ENCODE measurements around the gene SOX5. TPM values are rescaled to one million over a fixed set of nuclear protein-coding genes. Genes with fewer than 3 reads are reported as not detected.

The SOX5 gene
- total RNA-seq (10 to 100 TPM in 2 of 4 donors, 1 to 10 TPM in 2; 9.9 to 14.3 (median 12.0) TPM), polyA plus RNA-seq (1.9 TPM)
- long read RNA-seq, donor 1, partial matches to known transcripts: 1 of 7 reads
- long read RNA-seq, donor 1, other reads (novel, unspliced or antisense): 4 of 7 reads
- long read RNA-seq, donor 2: 0 reads
- long read RNA-seq, donor 3, partial matches to known transcripts: 0 of 2 reads
- long read RNA-seq, donor 3, other reads (novel, unspliced or antisense): 2 of 2 reads
- long read RNA-seq, donor 4: 0 reads

DNA sequence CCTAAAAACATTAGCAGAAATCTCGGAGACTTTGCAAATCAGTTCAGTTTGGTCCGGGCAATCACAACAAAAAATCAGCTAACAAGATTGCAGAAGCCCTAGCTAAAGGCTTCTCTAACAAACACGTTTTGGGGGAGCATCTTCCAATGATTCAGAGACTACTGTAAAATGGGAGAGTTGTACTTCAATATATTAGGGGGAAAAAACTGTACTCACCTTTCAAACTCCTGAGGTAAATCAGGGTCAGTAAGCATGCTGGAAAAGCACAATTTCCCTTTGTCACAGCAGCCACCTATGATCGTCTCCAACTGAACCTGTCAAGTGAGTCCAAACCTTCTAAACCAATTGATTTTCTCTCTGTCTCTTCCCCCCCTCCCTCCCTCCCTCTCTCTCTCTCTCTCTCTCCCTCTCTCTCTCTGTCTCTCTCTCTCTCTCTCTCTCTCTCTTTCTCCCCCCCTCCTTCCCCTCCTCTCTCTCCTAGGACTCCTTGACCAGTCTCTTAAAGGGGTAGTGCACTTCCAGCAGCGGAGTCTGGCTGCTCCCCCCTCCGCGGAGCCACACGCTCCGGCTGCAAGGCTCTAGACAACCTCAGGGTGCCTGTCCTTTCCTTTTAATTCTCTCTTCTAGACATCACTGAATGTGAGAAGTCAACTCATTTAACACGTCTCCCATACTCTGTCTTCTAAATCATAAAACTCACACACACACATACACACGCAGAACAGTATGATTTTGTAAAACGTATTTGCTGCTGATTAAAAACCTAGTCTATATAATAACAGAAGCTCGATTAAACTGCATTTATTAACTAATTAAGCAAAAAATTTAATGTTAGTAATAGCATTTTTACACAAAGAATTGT lies at the start of gene SOX5:
TSS of gene SOX5 (minus strand) at position 323 of the 862 bp plus-strand sequence. CDS start at position 254, 69 bp downstream.
- Histone ChIP-seq H3K4me1 (ENCODE audit: control insufficient read depth, insufficient read depth, low read length) (peaks cover 3% of the 10 kb centered on the region), H3K9me3 (ENCODE audit: control insufficient read depth, low read length) (no peaks in the 10 kb centered on the region), H3K4me3 (ENCODE audit: low read length) (peak within 1 kb of the TSS; percentile 88), H3K27me3 (ENCODE audit: control insufficient read depth, insufficient read depth) (no peaks in the 10 kb centered on the region), H3K27ac (ENCODE audit: low read length) (no peak within 1 kb of the TSS)
- DNase-seq (peak; percentile 54 to 80 (median 78)), ATAC-seq (peak; percentile 96 to 98)
- WGBS: 2% methylated on average over 13 of the region's 13 CpGs
- intact Hi-C loops (cut with DNase I): no loop called here

DNA sequence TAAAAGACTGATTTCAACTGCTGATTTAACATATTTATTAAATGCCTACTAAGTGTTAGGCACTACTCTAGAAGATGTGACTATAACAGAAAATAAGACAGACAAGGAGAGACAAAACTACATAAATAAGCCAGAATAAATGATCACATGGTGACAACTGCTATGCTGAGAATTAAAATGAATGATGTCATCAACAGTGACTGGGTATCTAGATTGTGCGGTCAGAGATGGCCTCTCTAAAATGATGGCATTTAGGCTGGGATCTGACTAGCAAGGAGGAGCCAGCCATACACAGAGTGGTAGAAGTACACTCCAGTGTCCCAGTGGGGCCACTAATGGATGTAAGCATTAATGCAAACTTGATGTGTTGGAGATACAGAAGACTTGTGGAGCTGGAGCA lies 37.6 kb upstream of the SOX5 start:
- H3K27ac ChIP-seq (ENCODE audit: low read length): no peak overlapping the region
- no peak overlapping the region for H3K4me3 ChIP-seq (ENCODE audit: low read length)
- H3K27me3 ChIP-seq (ENCODE audit: control insufficient read depth, insufficient read depth): no peaks in the 10 kb centered on the region
- intact Hi-C loops (cut with DNase I): no loop called here
- DNase-seq (no peak), ATAC-seq (no peak)
- no peaks in the 10 kb centered on the region for H3K4me1 ChIP-seq (ENCODE audit: control insufficient read depth, insufficient read depth, low read length)
- H3K9me3 ChIP-seq (ENCODE audit: control insufficient read depth, low read length): no peaks in the 10 kb centered on the region
- 92% methylated on average over 1 of the region's 1 CpG for WGBS

DNA sequence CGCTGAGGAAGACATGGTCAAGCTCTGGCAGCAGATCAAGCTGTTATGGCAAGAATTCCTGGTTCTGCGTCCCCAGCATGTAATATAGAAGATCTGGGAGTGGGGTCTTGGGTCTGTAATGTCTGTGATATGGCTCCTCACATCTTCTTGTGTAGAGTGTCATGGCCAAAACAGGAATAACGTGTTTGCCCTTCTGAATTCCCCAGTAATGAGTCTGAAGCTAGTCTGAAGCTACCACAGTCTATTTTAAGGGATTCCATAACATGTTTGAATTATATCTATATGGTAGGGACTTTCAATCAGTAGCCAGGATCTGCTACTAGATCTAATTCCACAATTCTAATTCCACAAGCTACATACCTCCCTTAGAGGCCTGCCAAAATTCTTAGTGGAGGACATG lies 31.4 kb upstream of the SOX5 start:
- no peak for DNase-seq
- Histone ChIP-seq H3K4me3 (ENCODE audit: low read length) (no peak overlapping the region), H3K27ac (ENCODE audit: low read length) (no peak overlapping the region), H3K4me1 (ENCODE audit: control insufficient read depth, insufficient read depth, low read length) (no peaks in the 10 kb centered on the region), H3K27me3 (ENCODE audit: control insufficient read depth, insufficient read depth) (no peaks in the 10 kb centered on the region), H3K9me3 (ENCODE audit: control insufficient read depth, low read length) (no peaks in the 10 kb centered on the region)
- WGBS: 86% methylated on average over 3 of the region's 3 CpGs
- intact Hi-C loops (cut with DNase I): no loop called here
- no peak for ATAC-seq

DNA sequence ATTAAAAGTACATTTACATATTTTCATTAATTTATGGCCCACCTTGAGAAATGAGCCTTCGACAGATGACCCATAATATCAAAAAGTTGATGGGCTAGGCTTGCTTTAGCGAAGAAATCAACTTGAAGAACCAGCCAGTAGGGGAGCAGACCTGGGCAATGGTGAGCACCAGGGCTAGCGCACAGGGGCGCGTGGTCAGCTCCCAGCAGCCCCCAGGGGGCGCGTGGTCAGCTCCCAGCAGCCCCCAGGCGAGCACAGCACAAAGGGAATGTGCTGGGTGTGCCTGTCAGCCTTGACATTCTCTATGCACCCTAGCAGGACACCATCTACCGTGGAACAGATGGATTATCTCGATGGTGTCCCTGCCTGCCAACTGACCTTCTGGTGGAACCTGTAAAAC lies 15.3 kb upstream of the SOX5 start:
- Histone ChIP-seq H3K27me3 (ENCODE audit: control insufficient read depth, insufficient read depth) (no peaks in the 10 kb centered on the region), H3K4me1 (ENCODE audit: control insufficient read depth, insufficient read depth, low read length) (no peaks in the 10 kb centered on the region), H3K9me3 (ENCODE audit: control insufficient read depth, low read length) (no peaks in the 10 kb centered on the region), H3K4me3 (ENCODE audit: low read length) (no peak overlapping the region), H3K27ac (ENCODE audit: low read length) (no peak overlapping the region)
- intact Hi-C loops (cut with DNase I): no loop called here
- WGBS: 84% methylated on average over 10 of the region's 10 CpGs
- ATAC-seq (no peak), DNase-seq (peak in 1 of 3 donors; percentile 16)

DNA sequence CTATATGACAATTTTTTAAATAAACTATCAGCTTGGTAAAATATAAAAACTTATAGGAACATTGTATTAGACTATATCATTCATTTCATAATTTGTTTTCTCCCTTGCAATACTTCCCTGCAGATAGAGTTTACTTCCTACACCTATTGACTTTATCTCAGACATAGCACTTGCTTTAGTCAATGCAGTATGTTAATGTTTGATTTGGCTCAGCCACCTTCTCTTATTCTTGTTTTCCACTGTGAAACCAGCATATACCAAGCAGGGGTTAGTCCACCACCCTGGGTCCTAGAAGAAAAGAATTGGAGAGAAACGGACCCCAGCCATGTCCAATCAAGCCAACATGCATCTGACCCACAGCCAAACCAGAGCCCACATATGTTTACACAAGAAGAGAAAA lies 10.4 kb upstream of the SOX5 start:
- 77% methylated on average over 1 of the region's 1 CpG for WGBS
- no peak for ATAC-seq

DNA sequence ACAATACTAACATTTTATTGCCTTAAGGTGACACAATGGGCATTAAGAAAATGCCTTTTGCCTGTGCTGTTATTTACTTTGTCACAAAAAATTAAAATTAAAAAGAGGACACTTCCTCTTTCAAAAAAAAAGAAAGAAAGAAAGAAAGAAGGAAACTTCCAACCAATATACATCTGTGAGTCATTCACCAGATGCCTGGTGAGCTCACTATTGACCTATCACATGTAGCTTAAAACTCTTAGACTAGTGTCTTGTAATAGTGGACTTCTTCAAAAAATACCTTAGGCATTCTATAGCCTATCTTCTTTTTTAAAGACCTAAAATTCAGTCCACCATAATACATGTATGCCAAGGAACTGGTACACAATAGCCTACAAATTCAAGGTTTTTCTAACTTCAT lies 4.9 kb upstream of the SOX5 start:
- peaks cover 3% of the 10 kb centered on the region for H3K4me1 ChIP-seq (ENCODE audit: control insufficient read depth, insufficient read depth, low read length)
- no peak overlapping the region for H3K4me3 ChIP-seq (ENCODE audit: low read length)
- no peak overlapping the region for H3K27ac ChIP-seq (ENCODE audit: low read length)
- ATAC-seq (no peak), DNase-seq (no peak)
- H3K9me3 ChIP-seq (ENCODE audit: control insufficient read depth, low read length): no peaks in the 10 kb centered on the region
- no peaks in the 10 kb centered on the region for H3K27me3 ChIP-seq (ENCODE audit: control insufficient read depth, insufficient read depth)
- intact Hi-C loops (cut with DNase I): no loop called here

More for the DNA sequence above, 10.4 kb upstream of the SOX5 start:
- Histone ChIP-seq H3K27me3 (ENCODE audit: control insufficient read depth, insufficient read depth) (no peaks in the 10 kb centered on the region), H3K4me1 (ENCODE audit: control insufficient read depth, insufficient read depth, low read length) (no peaks in the 10 kb centered on the region), H3K4me3 (ENCODE audit: low read length) (no peak overlapping the region), H3K9me3 (ENCODE audit: control insufficient read depth, low read length) (no peaks in the 10 kb centered on the region), H3K27ac (ENCODE audit: low read length) (no peak overlapping the region)
- intact Hi-C loops (cut with DNase I): no loop called here
- no peak for DNase-seq

DNA sequence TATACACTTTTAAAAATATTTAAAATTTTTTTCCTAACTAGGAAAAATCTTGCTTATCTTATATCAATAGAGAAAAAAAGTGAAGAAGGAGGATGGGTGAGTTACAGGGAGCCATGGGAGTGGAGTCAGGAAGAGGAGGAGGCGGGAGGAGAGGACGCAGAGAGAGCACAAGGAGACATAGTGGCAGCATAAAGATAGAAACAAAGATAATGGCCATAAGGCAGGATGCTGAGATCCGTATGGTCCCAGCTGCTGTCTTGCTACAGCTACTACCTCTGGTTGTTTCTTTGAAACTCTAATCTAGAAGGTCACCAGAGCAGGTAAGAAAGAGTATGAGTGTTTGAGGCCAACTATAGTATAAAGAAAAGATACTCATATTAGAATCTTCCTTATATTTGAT lies 2.6 kb upstream of the SOX5 start:
- no peak overlapping the region for H3K27ac ChIP-seq (ENCODE audit: low read length)
- H3K27me3 ChIP-seq (ENCODE audit: control insufficient read depth, insufficient read depth): no peaks in the 10 kb centered on the region
- intact Hi-C loops (cut with DNase I): no loop called here
- ATAC-seq (no peak), DNase-seq (no peak)
- H3K4me1 ChIP-seq (ENCODE audit: control insufficient read depth, insufficient read depth, low read length): peaks cover 3% of the 10 kb centered on the region
- no peaks in the 10 kb centered on the region for H3K9me3 ChIP-seq (ENCODE audit: control insufficient read depth, low read length)
- WGBS: 75% methylated on average over 3 of the region's 3 CpGs
- H3K4me3 ChIP-seq (ENCODE audit: low read length): no peak overlapping the region

DNA sequence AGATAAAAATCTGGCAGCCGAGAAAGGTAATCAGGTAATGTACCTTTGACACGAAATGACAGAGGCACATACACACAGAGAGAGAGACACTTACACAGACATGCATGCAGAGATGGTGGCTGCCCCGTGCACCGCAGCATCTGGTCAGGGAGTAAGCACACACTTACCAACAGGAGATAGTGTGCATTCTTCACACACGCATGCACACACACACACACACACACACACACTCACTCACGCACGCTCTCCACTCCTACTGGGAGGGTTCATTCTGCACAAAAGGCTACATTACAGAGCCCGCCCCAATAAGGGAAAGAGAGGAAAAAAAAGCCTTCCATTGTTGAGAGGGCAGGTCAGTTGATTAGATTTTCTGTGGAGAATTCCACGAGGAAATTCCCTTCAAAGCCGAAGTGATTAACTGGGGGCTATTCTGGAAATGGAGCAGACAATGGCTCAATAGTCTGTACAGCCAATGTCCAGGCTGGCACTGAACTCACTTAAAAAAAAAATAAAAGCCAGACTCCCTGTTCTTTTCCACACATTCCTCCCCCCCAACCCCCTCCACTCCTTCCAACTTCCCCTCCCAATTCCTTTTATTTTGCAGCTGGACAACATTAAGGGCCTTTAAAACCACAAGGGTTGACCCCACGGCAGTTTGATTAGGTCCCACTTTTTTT lies 1.4 kb upstream of the SOX5 start:
- H3K27ac ChIP-seq (ENCODE audit: low read length): no peak overlapping the region
- H3K4me3 ChIP-seq (ENCODE audit: low read length): peak overlapping the region; percentile 88
- peaks cover 3% of the 10 kb centered on the region for H3K4me1 ChIP-seq (ENCODE audit: control insufficient read depth, insufficient read depth, low read length)
- H3K9me3 ChIP-seq (ENCODE audit: control insufficient read depth, low read length): no peaks in the 10 kb centered on the region
- intact Hi-C loops (cut with DNase I): no loop called here
- H3K27me3 ChIP-seq (ENCODE audit: control insufficient read depth, insufficient read depth): no peaks in the 10 kb centered on the region
- peak; percentile 28 to 46 (median 28) for DNase-seq
- ATAC-seq: peak; percentile 71 to 72
- 14% methylated on average over 11 of the region's 11 CpGs for WGBS

DNA sequence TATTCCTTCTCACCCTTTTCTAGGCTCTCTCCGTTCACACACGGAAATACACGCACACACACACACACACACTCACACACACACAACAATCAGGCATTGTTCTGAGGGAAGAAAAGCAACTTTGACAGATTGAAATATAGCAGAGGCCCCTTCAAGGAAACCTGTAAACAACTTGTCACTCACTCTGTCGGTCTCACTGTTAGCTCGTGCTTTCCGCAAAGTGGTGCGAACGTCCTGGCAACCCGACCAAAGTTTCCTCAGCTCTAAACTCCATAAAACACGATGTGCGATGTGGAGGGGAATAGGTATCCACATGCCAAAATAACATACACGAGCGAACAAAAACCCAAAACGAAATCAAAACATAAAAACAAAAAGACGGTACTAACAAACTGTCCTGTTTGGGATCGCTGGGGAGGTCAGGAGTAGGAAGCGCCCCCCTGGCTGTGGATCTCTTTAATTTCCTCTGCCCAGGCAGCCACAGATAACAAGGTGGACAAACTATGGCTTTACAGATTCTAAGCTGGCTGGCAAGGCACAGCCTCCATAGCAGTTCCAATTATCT lies 822 bp upstream of the SOX5 start:
- WGBS: under 1% methylated on average over 17 of the region's 17 CpGs
- intact Hi-C loops (cut with DNase I): no loop called here
- Histone ChIP-seq H3K4me1 (ENCODE audit: control insufficient read depth, insufficient read depth, low read length) (peaks cover 3% of the 10 kb centered on the region), H3K9me3 (ENCODE audit: control insufficient read depth, low read length) (no peaks in the 10 kb centered on the region), H3K27ac (ENCODE audit: low read length) (no peak overlapping the region), H3K4me3 (ENCODE audit: low read length) (peak overlapping the region; percentile 88), H3K27me3 (ENCODE audit: control insufficient read depth, insufficient read depth) (no peaks in the 10 kb centered on the region)
- peak; percentile 17 to 26 (median 22) for DNase-seq
- peak; percentile 71 to 72 for ATAC-seq

DNA sequence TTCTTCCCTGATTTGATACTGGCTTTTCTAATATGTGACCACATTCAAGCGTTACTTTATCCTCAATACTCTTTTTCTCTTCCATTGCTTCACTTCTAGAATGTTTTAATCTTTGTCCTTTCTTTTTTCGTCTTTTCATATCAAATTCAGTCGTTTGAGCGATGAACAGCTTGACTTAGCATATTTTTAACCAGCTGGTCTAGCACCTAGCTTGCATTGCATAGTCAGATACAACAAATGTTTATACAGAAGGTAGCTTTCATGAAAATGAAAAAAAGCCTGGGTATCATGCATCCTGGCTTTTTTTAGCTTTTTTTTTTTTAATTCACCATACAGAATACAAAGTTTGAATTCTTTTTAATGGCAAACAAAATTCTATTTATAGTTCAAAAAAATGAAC lies 1.2 kb downstream of the SOX5 start:
- ATAC-seq (no peak), DNase-seq (no peak)
- no peaks in the 10 kb centered on the region for H3K27me3 ChIP-seq (ENCODE audit: control insufficient read depth, insufficient read depth)
- H3K9me3 ChIP-seq (ENCODE audit: control insufficient read depth, low read length): no peaks in the 10 kb centered on the region
- 73% methylated on average over 4 of the region's 4 CpGs for WGBS
- peak overlapping the region; percentile 9 for H3K4me3 ChIP-seq (ENCODE audit: low read length)
- peaks cover 3% of the 10 kb centered on the region for H3K4me1 ChIP-seq (ENCODE audit: control insufficient read depth, insufficient read depth, low read length)
- intact Hi-C loops (cut with DNase I): no loop called here
- H3K27ac ChIP-seq (ENCODE audit: low read length): no peak overlapping the region

DNA sequence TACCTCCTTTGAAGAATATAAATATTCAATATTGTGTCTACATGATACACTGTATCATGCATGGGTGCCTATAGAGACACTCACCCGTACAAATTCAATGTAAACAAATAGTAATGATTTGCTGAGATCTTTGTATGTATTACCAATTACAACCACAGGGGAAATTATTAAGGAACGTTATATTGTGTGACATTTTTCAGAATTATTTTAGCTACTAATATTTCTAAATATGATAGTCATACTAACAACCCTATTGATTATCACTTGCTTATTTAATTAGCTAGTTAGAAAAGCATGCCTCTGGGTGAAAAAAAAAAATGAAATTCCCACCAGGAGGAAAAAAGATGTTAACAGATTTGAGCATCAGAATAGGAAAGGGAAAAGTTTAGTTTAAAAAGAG lies 2.1 kb downstream of the SOX5 start:
- intact Hi-C loops (cut with DNase I): no loop called here
- Histone ChIP-seq H3K27me3 (ENCODE audit: control insufficient read depth, insufficient read depth) (no peaks in the 10 kb centered on the region), H3K4me3 (ENCODE audit: low read length) (no peak overlapping the region), H3K9me3 (ENCODE audit: control insufficient read depth, low read length) (no peaks in the 10 kb centered on the region), H3K4me1 (ENCODE audit: control insufficient read depth, insufficient read depth, low read length) (peaks cover 3% of the 10 kb centered on the region), H3K27ac (ENCODE audit: low read length) (no peak overlapping the region)
- WGBS: 77% methylated on average over 2 of the region's 2 CpGs
- DNase-seq (no peak), ATAC-seq (no peak)

Measured in right cardiac atrium (tissue), 5 donors.